Measurements from ENCODE around the gene ANKRD52. TPM values are rescaled to one million over a fixed set of nuclear protein-coding genes. Genes with fewer than 3 reads are reported as not detected.
A peak's percentile ranks its signal among the peaks of the same experiment; 100 is the strongest.

Gene ANKRD52
- total RNA-seq, 1 donor from 2014 or later: 68.0 TPM

- H3K9me3 Mint-ChIP-seq: no peaks in the 10 kb centered on the region
- peaks cover 23% of the 10 kb centered on the region for H3K36me3 Mint-ChIP-seq (ENCODE audit: low read depth)
- H3K4me1 Mint-ChIP-seq: no peaks in the 10 kb centered on the region
- H3K4me3 Mint-ChIP-seq: peak overlapping the region; percentile 57
- no peak for DNase-seq (ENCODE audit: low read depth, low spot score)
- H3K27ac Mint-ChIP-seq (ENCODE audit: unreplicated experiment): no peak overlapping the region
- H3K27me3 Mint-ChIP-seq (ENCODE audit: low read depth): no peaks in the 10 kb centered on the region
- TF ChIP-seq CTCF (conservative IDR thresholded peaks at IDR 0.05): no peak
Measured at GRCh38 chr12:56213878-56214277, 44.3 kb downstream of the ANKRD52 start.

- H3K27ac Mint-ChIP-seq (ENCODE audit: unreplicated experiment): no peak overlapping the region
- no peaks in the 10 kb centered on the region for H3K9me3 Mint-ChIP-seq
- DNase-seq (ENCODE audit: low read depth, low spot score): no peak
- no peak overlapping the region for H3K4me3 Mint-ChIP-seq
- no peak for TF ChIP-seq CTCF (conservative IDR thresholded peaks at IDR 0.05)
- H3K27me3 Mint-ChIP-seq (ENCODE audit: low read depth): no peaks in the 10 kb centered on the region
- no peaks in the 10 kb centered on the region for H3K4me1 Mint-ChIP-seq
- H3K36me3 Mint-ChIP-seq (ENCODE audit: low read depth): peaks cover 28% of the 10 kb centered on the region
Measured at GRCh38 chr12:56212361-56212760, 45.8 kb downstream of the ANKRD52 start.

- TF ChIP-seq CTCF (conservative IDR thresholded peaks at IDR 0.05): no peak
- no peaks in the 10 kb centered on the region for H3K9me3 Mint-ChIP-seq
- H3K4me3 Mint-ChIP-seq: no peak overlapping the region
- DNase-seq (ENCODE audit: low read depth, low spot score): no peak
- H3K27me3 Mint-ChIP-seq (ENCODE audit: low read depth): no peaks in the 10 kb centered on the region
- peaks cover 20% of the 10 kb centered on the region for H3K36me3 Mint-ChIP-seq (ENCODE audit: low read depth)
- no peaks in the 10 kb centered on the region for H3K4me1 Mint-ChIP-seq
- H3K27ac Mint-ChIP-seq (ENCODE audit: unreplicated experiment): no peak overlapping the region
Measured at GRCh38 chr12:56208006-56208405, 50.2 kb downstream of the ANKRD52 start.

- Mint-ChIP-seq H3K27ac (ENCODE audit: unreplicated experiment) (no peak overlapping the region), H3K9me3 (no peaks in the 10 kb centered on the region), H3K36me3 (ENCODE audit: low read depth) (peaks cover 20% of the 10 kb centered on the region), H3K4me1 (peaks cover 4% of the 10 kb centered on the region), H3K4me3 (no peak overlapping the region), H3K27me3 (ENCODE audit: low read depth) (no peaks in the 10 kb centered on the region)
- peak; percentile 64 for TF ChIP-seq CTCF (conservative IDR thresholded peaks at IDR 0.05)
- peak; percentile 52 for DNase-seq (ENCODE audit: low read depth, low spot score)
Measured at GRCh38 chr12:56206452-56207166, 51.6 kb downstream of the ANKRD52 start.

GRCh38 chr12:56205445-56205844 lies 52.7 kb downstream of the ANKRD52 start:
- H3K4me1 Mint-ChIP-seq: peaks cover 4% of the 10 kb centered on the region
- H3K27me3 Mint-ChIP-seq (ENCODE audit: low read depth): no peaks in the 10 kb centered on the region
- peaks cover 16% of the 10 kb centered on the region for H3K36me3 Mint-ChIP-seq (ENCODE audit: low read depth)
- no peaks in the 10 kb centered on the region for H3K9me3 Mint-ChIP-seq
- no peak overlapping the region for H3K4me3 Mint-ChIP-seq
- DNase-seq (ENCODE audit: low read depth, low spot score): no peak
- no peak overlapping the region for H3K27ac Mint-ChIP-seq (ENCODE audit: unreplicated experiment)
- no peak for TF ChIP-seq CTCF (conservative IDR thresholded peaks at IDR 0.05)
